Right atrium auricular region (tissue), 2 donors: Measurements from ENCODE around the gene FMOD. TPM values are rescaled to one million over a fixed set of nuclear protein-coding genes. Genes with fewer than 3 reads are reported as not detected.
A peak's percentile ranks its signal among the peaks of the same experiment; 100 is the strongest.

ENCODE experiments used
- DNase-seq: peaks from one replicate; pipeline ENCODE4 v3.0.0-alpha.2; 2019; ENCODE audit warnings: low spot score
- H3K27ac ChIP-seq, 2 donors: fragments of 200-600 bp; sonication (generic); 1 replicate in 1 of 2; 2 replicates in 1 of 2; pipeline ENCODE4 v1.5.1; 2016 to 2019
- H3K27me3 ChIP-seq, 2 donors: fragments of 200-600 bp; sonication (generic); one replicate each; pipeline versions ENCODE4 v1.5.1 to v1.6.0; 2017 to 2019
- H3K36me3 ChIP-seq: fragments of 200-600 bp; sonication (generic); one replicate; pipeline ENCODE4 v1.5.1; 2016
- H3K4me1 ChIP-seq, 2 donors: fragments of 200-600 bp; sonication (generic); one replicate each; pipeline versions ENCODE4 v1.5.1 to v1.6.0; 2017 to 2019
- H3K4me3 ChIP-seq, 2 donors: fragments of 200-600 bp; sonication (generic); 1 replicate in 1 of 2; 2 replicates in 1 of 2; pipeline ENCODE4 v1.5.1; 2017 to 2019; ENCODE audit warnings: mild to moderate bottlenecking in 1 of 2, moderate library complexity in 1 of 2
- H3K9me3 ChIP-seq, 2 donors: fragments of 200-600 bp; sonication (generic); one replicate each; pipeline ENCODE4 v1.5.1; 2019
- CTCF ChIP-seq, 2 donors: fragments of 200-600 bp; sonication (generic); IDR thresholded peaks; one replicate each; pipeline ENCODE4 v1.5.1; 2019; ENCODE audit warnings: antibody characterized with exemption in 2 of 2
- total RNA-seq, 2 donors: library from RNA; depleted of rRNA; stranded (reverse); fragments of >200 nt; gene quantifications; one replicate each; pipeline ENCODE4 v1.1.0, GENCODE V29; 2016

Gene FMOD
- total RNA-seq, 2 donors from 2014 or later, result 34.2 to 122 TPM

- no peak for TF ChIP-seq CTCF (IDR thresholded peaks at IDR 0.05)
- peaks cover 38% of the 10 kb centered on the region for H3K36me3 ChIP-seq
- H3K27ac ChIP-seq, result peak overlapping the region; percentile 100
- peak overlapping the region; percentile 95 to 97 for H3K4me3 ChIP-seq
- H3K4me1 ChIP-seq, result peaks cover 0 to 46% of the 10 kb centered on the region in 2 donors
- no peaks in the 10 kb centered on the region for H3K27me3 ChIP-seq
- DNase-seq, result peak; percentile 91
- H3K9me3 ChIP-seq, result no peaks in the 10 kb centered on the region
Observed at GRCh38 chr1:203306089-203306964, 44.6 kb downstream of the FMOD start.

- DNase-seq, result no peak
- H3K9me3 ChIP-seq, result no peaks in the 10 kb centered on the region
- H3K27ac ChIP-seq, result peak overlapping the region; percentile 100
- H3K36me3 ChIP-seq, result peaks cover 36% of the 10 kb centered on the region
- TF ChIP-seq CTCF (IDR thresholded peaks at IDR 0.05), result no peak
- H3K4me3 ChIP-seq, result peak overlapping the region; percentile 95 to 97
- H3K27me3 ChIP-seq, result no peaks in the 10 kb centered on the region
- H3K4me1 ChIP-seq, result peaks cover 0 to 46% of the 10 kb centered on the region in 2 donors
Observed at GRCh38 chr1:203305809-203306088, 45.2 kb downstream of the FMOD start.

DNA sequence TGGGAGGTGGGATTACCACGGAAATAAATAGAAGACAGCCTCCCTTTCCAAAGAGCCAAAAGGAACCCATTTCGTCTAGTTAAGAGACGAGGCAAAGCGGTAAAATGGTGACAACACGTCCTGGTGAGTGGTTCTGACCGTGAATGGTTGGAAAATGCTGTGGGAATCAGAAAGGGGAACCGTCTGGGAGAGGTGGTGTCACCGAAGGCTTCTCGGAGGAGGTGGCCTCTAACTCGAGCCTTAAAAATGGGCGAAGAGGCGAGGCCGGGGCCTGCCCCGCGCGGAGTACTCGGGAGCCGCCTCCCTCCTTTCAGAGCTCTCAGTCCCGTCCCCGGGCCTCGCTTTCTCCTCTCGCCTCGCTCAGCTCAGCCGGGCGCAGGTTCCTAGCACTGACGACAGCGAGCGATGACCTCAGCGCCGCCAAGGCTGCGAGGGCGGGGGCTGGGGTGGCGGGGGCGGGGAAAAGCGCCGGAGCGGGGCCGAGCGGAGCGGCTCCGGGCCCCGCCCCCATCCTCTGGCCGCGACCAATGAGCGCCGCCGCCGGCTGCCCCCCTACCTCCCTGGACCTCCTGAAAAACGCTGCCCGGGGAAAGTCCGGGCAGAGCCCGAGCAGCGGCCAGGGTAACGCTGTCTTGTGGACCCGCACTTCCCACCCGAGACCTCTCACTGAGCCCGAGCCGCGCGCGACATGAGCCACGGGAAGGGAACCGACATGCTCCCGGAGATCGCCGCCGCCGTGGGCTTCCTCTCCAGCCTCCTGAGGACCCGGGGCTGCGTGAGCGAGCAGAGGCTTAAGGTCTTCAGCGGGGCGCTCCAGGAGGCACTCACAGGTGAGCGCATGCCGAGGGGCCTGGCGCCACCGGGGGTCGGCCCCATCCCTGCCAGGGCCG, 45.8 kb downstream of the FMOD start, which contains the start of gene BTG2:
TSS of gene BTG2 (plus strand) at position 601 of the 890 bp plus-strand sequence. CDS start at position 689, 88 bp downstream.
- Histone ChIP-seq H3K27me3 (no peaks in the 10 kb centered on the region), H3K4me1 (peaks cover 0 to 42% of the 10 kb centered on the region in 2 donors)

DNA sequence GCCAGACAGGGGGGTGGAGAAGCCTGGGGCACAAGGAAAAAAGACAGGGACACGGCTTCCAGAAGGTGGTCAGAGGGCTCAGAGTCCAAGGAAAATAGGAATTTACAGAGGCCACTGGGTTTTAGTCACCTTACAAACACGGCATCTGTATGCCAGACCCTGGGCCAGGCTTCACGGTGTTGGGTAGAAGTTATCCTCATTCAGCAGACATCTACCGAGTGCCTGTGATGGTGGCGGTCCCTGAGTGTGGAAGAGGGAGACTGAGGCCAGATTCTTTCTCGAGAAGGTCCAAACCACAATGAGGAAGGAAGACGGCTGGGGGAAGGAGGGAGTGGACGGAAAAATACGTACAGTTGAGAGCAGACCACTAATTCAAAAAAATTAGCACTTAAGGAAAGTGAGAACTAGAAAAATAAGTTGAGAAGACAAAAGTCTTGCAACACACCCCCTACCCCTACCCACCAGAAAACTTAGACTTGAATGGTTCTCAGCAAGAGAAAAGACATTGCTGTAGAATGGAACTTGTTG, 46.5 kb downstream of the FMOD start:
- no peak for TF ChIP-seq CTCF (IDR thresholded peaks at IDR 0.05)
- no peaks in the 10 kb centered on the region for H3K9me3 ChIP-seq
- H3K27ac ChIP-seq, result peak overlapping the region; percentile 100
- peaks cover 28% of the 10 kb centered on the region for H3K36me3 ChIP-seq
- no peak for DNase-seq
- H3K27me3 ChIP-seq, result no peaks in the 10 kb centered on the region
- H3K4me1 ChIP-seq, result peaks cover 0 to 35% of the 10 kb centered on the region in 2 donors
- peak overlapping the region in 1 of 2 donors; percentile 97 for H3K4me3 ChIP-seq

More for the DNA sequence above, 45.8 kb downstream of the FMOD start, which contains the start of gene BTG2:
- H3K36me3 ChIP-seq, result peaks cover 33% of the 10 kb centered on the region
- TF ChIP-seq CTCF (IDR thresholded peaks at IDR 0.05), result no peak
- peak within 1 kb of the TSS; percentile 100 for H3K27ac ChIP-seq
- DNase-seq, result peak; percentile 96
- peak within 1 kb of the TSS; percentile 95 to 97 for H3K4me3 ChIP-seq
- H3K9me3 ChIP-seq, result no peaks in the 10 kb centered on the region

GRCh38 chr1:203302894-203303293, 48.0 kb downstream of the FMOD start:
- no peak for TF ChIP-seq CTCF (IDR thresholded peaks at IDR 0.05)
- Histone ChIP-seq H3K27ac (no peak overlapping the region), H3K27me3 (no peaks in the 10 kb centered on the region), H3K4me1 (peaks cover 0 to 19% of the 10 kb centered on the region in 2 donors), H3K36me3 (peaks cover 12% of the 10 kb centered on the region), H3K9me3 (no peaks in the 10 kb centered on the region), H3K4me3 (no peak overlapping the region)
- DNase-seq, result no peak
